ENCODE measurements around the gene FPR2.

- TF ChIP-seq CTCF (IDR thresholded peaks at IDR 0.05) = no peak
- no peak for TF ChIP-seq POLR2A (IDR thresholded peaks at IDR 0.05)
These were observed 716 bp downstream of the FPR2 start for GRCh38 chr19:51761696-51762095.
